UCSD-AML1 (cell line): ENCODE results near the gene PLOD3.
"Not testable (repeated sequence)": the region's sequence is repeated elsewhere in the genome, so short reads cannot be mapped to it uniquely, and the experiment has no call there.

Source experiments
- DNase-seq: peaks from one replicate; lab custom pipeline; 2025; ENCODE audit not compliant: unreplicated experiment; lab: John Stamatoyannopoulos, UW

Gene PLOD3, protein sequence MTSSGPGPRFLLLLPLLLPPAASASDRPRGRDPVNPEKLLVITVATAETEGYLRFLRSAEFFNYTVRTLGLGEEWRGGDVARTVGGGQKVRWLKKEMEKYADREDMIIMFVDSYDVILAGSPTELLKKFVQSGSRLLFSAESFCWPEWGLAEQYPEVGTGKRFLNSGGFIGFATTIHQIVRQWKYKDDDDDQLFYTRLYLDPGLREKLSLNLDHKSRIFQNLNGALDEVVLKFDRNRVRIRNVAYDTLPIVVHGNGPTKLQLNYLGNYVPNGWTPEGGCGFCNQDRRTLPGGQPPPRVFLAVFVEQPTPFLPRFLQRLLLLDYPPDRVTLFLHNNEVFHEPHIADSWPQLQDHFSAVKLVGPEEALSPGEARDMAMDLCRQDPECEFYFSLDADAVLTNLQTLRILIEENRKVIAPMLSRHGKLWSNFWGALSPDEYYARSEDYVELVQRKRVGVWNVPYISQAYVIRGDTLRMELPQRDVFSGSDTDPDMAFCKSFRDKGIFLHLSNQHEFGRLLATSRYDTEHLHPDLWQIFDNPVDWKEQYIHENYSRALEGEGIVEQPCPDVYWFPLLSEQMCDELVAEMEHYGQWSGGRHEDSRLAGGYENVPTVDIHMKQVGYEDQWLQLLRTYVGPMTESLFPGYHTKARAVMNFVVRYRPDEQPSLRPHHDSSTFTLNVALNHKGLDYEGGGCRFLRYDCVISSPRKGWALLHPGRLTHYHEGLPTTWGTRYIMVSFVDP

DNA sequence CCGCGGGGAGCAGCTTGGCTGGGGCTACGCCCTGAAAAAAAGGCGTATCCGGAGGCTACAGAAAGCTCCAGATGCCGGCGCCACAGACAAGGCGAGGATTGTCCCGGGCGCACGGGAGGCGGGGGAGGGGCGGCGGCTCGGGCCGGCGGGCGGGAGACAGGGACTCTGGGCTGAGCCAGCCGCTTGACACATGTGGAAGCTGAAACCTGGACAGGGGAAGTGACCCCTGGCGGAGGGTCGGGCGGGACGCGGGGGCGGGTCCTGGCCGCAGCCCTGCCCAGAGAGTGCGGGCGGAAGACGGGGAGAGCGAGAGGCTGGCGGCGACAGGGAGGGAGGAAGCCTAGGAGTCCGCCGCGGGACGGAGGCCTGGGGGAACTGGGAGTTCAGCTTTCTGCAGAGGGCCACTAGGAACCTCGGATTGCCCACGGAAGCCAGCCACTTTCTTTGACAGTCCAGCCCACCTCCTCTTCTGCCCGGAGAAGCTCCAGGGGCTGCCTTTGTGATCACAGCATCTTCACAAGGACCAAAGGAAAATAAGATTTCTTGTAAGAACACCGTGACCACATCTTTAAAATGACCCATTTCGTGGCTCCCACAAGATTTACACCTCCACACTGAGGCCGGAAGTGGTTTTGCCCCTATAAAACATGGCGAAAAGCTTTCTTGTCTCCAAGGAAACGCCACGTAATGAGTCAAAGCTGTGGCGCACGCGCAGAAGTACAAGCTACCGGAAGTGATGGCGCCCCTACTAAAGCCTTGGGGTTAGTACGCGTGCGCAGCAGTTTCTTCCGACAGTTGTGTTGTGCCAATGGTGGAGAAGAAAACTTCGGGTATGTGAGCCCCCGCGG is at the start of gene PLOD3, which contains the start of gene ZNHIT1:
TSS of gene PLOD3 (minus strand) at position 194 of the 848 bp plus-strand sequence. CDS start 307 bp downstream, outside the sequence.
TSS of gene ZNHIT1 (plus strand) at position 778 of the 848 bp plus-strand sequence. CDS start at position 809, 31 bp downstream.
- DNase-seq, result peak; percentile 88

DNA sequence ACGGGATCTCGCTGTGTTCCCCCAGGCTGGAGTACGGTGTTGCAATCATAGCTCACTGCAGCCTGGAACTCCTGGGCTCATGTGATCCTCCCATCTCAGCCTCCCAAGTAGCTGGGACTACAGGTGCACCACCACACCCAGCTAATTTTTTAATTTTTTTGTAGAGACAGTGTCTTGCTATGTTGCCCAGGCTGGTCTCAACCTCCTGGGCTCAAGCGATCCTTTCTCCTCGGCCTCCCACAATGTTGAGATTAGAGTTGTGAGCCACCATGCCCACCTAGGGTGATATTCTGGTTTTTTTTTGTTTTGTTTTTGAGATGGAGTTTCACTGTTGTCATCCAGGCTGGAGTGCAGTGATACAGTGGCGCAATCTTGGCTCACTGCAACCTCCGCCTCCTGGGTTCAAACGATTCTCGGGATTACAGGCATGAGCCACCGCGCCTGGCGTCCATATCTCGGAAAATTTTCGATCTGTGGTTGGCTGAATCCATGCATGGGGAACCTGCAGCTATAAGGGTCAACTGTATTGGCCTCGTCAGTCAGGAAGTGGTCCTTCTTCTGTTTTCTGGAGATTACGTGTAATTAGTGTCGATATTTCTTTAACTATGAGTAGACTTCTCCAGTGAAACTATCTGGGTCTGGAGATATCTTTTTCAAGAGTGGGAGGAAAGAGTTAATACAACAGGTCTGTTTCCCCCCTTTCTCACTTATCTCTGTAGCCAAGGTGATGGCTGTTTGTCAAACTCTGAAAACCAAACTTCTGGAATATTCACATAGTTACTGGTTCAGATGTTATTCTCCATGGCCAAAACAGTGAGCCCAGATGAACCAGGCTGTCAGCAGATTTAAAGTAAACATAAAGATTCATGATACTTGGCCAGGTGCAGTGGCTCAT is 48.5 kb upstream of the PLOD3 start:
- DNase-seq, result peak; percentile 13

DNA sequence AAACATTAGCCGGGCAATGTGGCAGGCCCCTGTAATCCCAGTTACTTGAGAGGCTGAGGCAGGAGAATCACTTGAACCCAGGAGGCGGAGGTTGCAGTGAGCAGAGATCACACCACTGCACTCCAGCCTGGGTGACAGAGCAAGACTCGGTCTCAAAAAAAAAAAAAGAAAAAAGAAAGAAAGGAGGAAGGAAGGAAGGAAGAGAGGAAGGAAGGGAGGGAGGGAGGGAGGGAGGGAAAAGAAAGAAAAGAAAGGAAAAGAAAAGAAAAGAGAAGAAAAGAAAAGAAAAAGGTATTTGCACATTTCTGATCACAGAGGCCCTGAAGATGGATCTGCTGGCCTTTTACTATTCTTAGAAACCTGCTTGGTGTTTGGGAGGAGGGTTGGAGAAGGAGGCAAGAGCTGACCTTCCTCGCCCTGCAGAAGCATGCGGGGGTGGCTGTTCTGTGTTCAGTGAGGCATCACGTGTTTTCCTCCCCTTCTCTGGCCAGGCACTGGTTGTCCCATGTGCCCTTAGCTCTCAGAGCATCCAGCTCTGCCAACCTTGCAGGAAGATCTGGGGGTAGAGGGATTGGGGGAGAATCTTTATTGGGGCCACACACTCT is 46.8 kb upstream of the PLOD3 start:
- DNase-seq, result peak; percentile 20

DNA sequence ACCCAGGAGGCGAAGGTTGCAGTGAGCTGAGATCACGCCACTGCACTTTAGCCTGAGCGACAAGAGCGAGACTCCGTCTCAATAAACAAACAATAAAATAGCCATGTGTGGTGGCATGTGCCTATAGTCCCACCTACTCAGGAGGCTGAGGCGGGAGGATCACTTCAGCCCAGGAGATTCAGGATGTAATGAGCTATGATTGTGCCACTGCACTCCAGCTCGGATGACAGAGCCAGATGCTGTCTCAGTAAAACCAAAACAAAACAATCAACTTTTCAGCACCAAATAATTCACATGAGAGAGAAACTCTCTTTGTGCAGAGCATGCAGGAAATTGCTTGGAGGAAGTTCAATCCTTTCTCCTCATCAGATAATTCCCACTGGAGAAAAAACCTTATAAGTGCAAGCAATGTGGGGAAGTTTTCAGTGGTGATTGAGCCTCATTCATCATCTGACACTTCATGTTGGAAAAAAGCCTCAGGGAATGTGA is 40.9 kb upstream of the PLOD3 start:
- no peak for DNase-seq

DNA sequence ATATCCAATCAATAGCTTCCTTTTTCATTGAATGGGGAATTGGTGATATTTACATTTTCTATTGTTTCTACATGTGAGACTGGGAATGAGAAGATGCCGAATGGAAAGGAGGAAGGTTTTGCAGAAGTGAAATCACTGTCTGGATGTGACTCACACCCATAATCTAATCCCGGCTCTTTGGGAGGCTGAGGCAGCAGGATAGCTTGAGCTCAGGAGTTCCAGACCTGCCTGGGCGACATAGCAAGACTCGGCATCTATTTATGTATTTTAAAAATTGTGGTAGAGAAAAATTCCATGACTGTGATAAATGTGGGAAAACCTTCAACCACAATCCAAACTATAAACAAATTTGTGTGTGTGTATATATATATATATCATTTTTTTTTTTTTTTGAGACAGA is 38.4 kb upstream of the PLOD3 start:
- DNase-seq, result no peak

DNA sequence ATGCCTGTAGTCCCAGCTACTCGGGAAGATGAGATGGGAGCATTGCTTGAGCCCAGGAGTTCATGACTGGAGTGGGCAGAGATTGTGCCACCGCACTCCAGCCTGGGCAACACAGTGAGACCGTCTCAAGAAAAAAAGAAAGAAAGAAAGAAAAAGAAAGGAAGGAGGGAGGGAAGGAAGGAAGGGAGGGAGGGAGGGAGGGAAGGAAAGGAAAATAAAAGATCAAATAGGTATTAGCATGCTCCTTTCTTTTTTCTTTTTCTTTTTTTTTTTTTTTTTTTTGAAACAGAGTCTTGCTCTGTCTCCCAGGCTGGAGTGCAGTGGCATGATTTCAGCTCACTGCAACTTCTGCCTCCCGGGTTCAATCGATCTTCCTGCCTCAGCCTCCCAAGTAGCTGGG is 35.8 kb upstream of the PLOD3 start:
- DNase-seq, result not testable (repeated sequence)

DNA sequence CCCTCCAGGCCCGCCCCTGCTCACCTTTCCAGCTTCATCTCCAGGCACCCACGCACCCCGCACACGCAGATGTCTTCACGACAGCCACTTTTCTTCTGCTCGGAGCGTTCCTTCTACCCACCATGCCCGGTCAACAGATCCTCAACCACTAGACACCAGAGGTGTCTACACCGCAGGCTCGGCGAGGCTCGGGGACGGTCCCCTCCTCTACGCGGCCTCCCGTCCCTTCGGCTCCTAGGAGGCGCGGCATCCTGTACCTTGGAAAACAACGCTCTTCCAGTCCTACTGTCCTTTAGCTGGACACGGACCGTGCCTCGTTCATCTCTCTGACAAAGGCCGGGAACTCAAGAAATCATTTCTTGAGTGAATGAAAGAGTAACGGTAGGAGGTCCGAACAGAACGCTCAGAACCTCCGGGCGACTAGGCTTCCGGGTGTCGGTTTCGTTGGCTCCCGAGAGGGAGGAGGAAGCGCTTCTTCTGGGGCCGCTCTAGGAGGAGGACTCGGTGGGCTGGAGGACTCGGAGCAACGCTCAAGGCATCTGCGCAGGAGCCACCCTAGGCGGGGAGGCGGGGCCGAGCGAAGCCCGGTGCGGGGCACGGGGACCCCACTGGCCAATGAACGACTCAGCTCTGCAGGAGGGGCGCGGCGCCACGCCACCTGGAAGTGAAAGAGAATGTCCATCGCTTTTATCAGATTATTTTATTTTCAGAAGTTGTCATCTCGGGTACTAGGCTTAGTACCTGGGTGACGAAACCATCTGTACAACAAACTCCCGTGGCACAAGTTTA is 34.7 kb upstream of the PLOD3 start:
- peak; percentile 92 for DNase-seq

DNA sequence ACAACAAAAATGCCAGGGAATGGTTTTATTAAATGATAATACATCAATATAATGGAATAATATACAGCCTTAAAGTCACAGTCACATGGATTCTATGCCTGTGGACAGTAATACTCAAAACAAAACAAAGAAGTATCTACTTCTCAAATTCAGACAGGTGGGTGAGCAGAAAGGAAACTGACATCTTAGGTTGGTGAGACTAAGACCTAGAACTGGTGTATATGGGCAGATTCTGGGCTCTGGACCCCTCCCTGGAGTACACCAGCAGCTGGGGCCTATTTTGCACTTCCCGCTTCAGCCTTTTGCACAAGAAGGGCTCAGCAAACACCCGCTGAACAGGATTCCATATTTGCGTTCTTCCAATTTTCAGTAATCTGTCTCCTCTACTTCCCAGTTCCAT is 32.9 kb upstream of the PLOD3 start:
- DNase-seq, result no peak

DNA sequence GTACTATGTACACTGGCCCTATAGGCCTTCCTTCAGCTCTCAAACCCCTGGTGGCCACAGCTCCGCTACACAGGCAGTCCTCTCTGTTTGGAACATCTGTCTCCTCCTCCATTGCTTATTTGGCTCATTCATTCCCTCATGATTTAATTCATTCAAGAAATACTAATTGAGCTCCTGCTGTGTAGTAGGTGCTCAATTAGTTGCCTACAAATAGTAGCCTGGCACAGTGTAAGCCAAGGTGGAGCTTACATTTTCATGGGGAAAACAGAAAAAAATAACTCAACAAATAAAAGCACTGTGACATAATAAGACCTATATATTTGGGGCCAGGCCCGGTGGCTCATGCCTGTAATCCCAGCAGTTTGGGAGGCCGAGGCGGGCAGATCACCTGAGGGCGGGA is 30.9 kb upstream of the PLOD3 start:
- DNase-seq, result no peak

DNA sequence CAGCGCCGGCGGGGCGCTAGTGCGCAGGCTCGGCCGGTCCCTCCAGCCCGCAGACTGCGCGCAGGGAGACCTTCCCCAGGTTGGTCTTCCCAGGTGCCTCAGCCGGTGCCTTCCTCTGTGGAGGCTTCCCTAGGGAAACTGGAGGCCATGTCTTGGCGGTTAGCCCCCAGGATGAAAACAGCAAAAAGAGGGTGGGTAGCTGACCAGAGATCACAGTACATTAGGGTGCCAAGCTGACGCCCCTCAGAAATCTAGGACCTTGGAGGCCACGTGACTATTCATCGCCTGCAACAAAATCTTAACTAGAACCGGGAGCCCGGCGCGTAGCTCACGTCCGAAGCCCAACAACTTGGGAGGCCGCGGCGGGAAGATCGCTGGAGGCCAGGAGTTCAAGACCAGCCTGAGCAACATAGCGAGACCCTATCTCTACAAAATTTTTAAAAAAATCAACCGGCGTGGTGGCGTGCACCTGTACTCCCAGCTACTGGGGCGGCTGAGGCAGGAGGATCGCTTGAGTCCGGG is 27.8 kb upstream of the PLOD3 start:
- DNase-seq, result no peak

DNA sequence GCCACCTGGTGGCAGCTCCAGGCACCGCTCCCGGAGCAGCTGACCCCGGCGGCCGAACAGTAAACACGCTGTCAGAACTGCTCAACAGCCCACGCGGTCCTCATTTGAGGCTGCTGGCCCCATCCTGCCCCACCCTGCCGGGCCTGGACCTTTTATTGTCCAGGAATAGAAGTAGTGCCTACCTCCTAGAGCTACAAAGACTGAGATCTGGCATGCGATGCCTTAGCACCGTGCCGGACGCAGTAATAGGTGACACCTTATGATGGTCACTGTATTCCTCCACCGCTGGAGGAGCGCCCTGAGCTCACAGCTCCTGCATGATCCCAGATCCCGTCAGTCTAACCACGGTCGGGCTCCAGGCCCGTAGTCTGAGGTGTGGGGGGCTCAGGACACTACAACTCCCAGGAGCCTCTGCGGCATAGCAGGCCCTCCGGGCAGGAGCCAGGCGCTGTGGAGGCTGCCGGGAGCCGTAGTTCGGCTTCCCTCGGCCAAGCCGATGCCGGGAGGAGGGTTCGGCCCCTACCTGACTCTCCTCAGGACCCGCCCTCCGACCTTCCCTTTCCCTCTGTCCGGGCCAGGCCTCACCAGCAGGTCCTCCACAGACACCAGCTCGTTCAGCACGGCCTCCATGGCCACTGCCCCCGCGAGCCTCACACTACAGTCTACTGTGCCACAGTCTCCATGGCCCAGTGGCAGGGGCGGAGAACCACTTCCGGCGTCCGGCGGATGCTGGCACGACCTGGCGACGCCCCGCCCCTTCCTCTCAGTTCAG is 27.2 kb upstream of the PLOD3 start, which contains the start of gene FIS1:
TSS of gene FIS1 (minus strand) at position 707 of the 772 bp plus-strand sequence. CDS start at position 630, 77 bp downstream.
- peak; percentile 88 for DNase-seq

DNA sequence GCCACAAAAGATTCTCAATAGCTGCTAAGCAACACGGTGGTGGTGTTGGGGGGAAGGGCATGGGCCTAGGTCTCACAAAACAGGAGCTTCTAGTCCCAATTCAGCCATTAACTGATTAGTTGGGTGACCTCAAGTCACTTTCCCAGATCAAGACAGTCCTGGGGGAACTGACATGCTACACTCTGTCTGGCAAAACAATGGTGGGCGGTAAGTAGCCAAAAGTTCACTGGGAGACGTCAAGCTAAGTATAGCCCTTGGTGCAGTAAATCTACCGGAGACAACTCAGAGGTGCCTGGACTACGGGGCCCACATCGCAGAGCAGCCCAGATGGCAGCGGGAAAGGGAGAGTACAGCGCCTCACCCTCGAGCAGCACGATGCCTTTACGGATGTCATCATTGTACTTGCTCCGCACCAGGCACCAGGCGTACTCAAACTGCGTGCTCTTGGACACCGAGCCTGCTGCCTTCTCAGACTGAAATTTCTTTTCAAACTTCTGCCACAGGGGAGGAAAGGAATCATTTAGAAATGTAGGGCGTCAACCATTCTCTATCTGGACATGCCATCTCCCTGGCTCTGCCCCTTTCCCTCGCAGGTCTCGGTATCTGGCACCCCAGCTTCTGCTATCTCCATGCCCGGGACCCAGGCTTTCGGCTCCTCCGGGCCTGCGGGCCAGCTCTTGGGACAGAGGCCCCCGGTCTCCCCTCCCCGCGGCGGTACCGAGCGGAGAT is 26.4 kb upstream of the PLOD3 start:
- DNase-seq, result peak; percentile 24

DNA sequence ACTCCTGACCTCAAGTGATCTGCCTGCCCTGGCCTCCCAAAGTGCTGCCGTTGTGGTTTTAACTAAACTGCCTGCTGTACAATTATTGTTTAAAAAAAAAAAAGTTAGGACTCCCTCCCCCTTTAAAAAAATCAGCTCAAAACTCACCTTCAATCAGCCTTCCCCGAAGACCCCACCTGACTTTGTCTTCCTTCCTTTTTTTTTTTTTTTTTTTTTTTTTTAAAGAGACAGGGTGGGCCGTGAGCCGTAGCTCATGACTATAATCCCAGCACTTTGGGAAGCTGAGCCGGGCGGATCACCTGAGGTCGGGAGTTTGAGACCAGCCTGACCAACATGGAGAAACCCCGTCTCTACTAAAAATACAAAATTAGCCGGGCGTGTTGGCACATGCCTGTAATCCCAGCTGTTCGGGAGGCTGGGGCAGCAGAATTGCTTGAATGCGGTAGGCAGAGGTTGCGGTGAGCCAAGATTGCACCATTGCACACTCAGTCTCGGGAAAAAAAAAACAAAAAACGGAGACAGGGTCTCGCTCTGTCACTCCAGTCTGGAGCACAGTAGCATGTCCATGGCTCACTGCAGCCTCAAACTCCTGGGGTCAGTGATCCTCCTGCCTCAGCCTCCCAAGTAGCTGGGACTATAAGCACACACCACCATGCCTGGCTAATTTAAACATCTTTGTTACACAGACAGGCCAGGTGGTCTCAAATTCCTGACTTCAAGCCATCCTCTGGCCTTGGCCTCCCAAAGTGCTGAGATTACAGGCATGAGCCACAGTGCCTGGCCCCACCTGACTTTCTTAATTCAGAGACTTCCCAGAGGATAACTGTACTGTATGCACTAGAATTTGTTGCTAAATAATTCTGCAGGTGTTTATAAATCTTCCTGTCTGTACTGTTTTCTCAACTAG is 24.3 kb upstream of the PLOD3 start:
- no peak for DNase-seq

DNA sequence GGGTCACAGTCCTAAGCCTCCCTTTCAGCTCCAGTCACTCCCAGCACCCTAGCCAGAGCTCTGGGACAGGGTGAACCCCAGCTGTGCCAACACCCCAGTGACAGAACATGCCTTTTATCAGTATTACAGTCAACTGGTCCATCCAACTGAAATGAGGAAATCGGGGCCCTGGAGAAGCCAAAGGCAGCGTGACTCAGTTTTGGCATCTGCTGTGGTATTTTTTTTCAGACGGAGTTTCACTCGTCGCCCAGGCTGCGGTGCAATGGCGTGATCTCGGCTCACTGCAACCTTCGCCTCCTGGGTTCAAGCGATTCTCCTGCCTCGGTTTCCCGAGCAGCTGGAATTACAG is 23.6 kb upstream of the PLOD3 start:
- no peak for DNase-seq

DNA sequence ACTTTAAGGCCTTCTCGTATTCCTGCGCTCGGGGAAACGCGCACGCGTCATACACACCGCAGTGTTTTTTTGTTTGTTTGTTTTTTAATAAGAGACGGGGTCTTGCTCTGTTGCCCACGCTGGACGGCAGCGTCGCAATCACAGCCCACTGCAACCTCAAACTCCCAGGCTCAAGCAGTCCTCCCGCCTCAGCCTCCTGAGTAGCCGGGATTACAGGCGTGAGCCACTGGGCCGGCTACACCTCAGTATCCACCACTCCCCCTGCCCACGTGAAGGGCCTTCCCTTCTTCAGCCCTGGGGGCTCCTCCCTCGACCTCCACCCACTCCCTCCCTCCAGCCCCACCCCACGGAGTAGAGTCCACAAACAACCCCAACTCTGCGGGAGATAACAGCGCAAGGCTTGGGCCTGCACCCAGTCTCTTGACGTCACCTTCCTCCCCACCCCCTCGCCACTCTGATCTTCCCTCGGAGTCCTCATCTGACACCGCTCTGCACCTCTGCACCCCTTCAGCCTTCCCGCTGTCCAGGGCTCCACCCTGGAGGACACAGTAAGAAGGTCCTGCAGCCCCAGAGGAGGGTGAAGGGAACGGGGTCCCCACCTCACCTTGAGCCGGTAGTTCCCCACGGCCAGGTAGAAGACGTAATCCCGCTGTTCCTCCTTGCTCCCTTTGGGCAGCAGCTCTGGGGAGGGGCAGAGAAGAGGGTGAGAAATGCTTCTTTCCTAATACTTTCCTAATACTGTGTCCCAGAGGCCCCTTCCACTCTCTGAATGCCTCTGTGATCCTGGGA is 23.0 kb upstream of the PLOD3 start:
- DNase-seq, result no peak

DNA sequence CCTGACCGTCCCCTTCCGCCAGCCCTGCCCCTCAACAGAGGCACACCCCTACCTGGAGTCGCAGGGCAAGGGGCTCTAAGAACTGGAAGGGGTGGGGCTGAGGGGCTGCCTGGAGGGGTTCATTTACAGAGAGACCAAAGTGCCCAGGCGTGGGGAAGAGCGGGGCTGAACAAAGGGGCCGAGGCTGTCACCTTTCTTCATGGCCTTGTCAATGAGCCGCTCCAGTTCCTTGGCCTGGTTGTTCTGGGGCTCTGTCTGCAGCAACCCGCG is 22.5 kb upstream of the PLOD3 start:
- DNase-seq, result no peak
